Calu3 (cell line): ENCODE data around the gene SLC41A3. TPM values are rescaled to one million over a fixed set of nuclear protein-coding genes. Genes with fewer than 3 reads are reported as not detected.

ENCODE experiments used
- BruUV-seq: library from RNA; stranded (reverse); fragments of 400-500 nt; replicated peaks from 2 replicates; lab custom pipeline; 2021; lab: Mats Ljungman, UMichigan
- CTCF ChIA-PET: fragments of 300-600 bp; sonication (Branson Sonifier 250); formaldehyde crosslinking; loops from one replicate; lab custom pipeline; 2022; ENCODE audit warnings: antibody characterized with exemption; lab: Charles Lee
- DNase-seq: peaks from one replicate; pipeline ENCODE4 v3.0.0; 2022
- H3K27ac Mint-ChIP-seq: one replicate; pipeline ENCODE4 v1.8.0; 2022; ENCODE audit warnings: mixed read lengths; ENCODE audit not compliant: unreplicated experiment
- H3K27me3 Mint-ChIP-seq: one replicate; pipeline ENCODE4 v1.8.0; 2022; ENCODE audit warnings: mixed read lengths; ENCODE audit not compliant: unreplicated experiment
- H3K36me3 Mint-ChIP-seq: one replicate; pipeline ENCODE4 v1.8.0; 2022; ENCODE audit warnings: mild to moderate bottlenecking, moderate library complexity, mixed read lengths; ENCODE audit not compliant: insufficient read depth, unreplicated experiment
- H3K4me1 Mint-ChIP-seq: one replicate; pipeline ENCODE4 v1.8.0; 2022; ENCODE audit warnings: mild to moderate bottlenecking, low read depth, mixed read lengths; ENCODE audit not compliant: unreplicated experiment
- H3K4me3 Mint-ChIP-seq: one replicate; pipeline ENCODE4 v1.8.0; 2022; ENCODE audit warnings: mild to moderate bottlenecking, low read depth, moderate library complexity, mixed read lengths; ENCODE audit not compliant: unreplicated experiment
- H3K9me3 Mint-ChIP-seq: one replicate; pipeline ENCODE4 v1.8.0; 2022; ENCODE audit warnings: low read depth, mixed read lengths; ENCODE audit not compliant: unreplicated experiment
- intact Hi-C: fragments of 100-400 bp; cut with micrococcal nuclease; formaldehyde crosslinking; loops from one replicate; pipeline ENCODE4 v1.10.0; 2022; ENCODE audit not compliant: unreplicated experiment
- total RNA-seq: library from RNA; stranded (reverse); gene quantifications from 2 replicates; pipeline ENCODE4 v1.2.3, GENCODE V29; 2022
- TF ChIP-seq, protein P1 (sequence below): fragments of 200-600 bp; IDR thresholded peaks from one replicate; pipeline ENCODE4 v1.8.0; 2022; ENCODE audit warnings: antibody characterized with exemption; ENCODE audit not compliant: unreplicated experiment

The SLC41A3 gene
- total RNA-seq, 1 experiment from 2014 or later, result 101 TPM

DNA sequence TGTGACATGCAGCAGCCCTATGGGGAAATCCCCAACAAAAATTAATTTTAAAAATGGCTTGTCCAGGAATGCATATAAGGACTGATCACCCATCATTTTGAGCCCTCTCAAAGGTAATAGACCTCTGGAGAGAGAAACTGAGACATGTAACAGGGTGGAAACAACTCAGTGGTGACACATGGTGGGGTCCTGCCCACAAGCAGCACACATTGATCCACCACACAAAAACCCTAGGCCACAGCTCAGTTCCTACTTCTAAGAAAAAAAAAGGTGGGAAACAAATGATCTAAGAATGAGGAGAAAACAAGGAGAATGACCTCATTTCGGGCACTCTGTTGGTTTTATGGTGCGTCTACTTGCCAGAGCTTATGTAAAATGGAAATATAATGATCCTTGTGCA lies 1.9 kb upstream of the SLC41A3 start:
- Mint-ChIP-seq H3K27me3 (peaks cover 3% of the 10 kb centered on the region), H3K36me3 (peaks cover 34% of the 10 kb centered on the region), H3K9me3 (peaks cover 6% of the 10 kb centered on the region), H3K4me1 (peaks cover 34% of the 10 kb centered on the region), H3K27ac (no peak overlapping the region), H3K4me3 (peak overlapping the region; percentile 73)
- DNase-seq, result no peak
- intact Hi-C loops, result no loop called here
- BruUV-seq, result no TSS peak
- CTCF ChIA-PET, result interaction anchor here (0.7 kb wide), 1 partner anchor 1015 kb away, joined by 5 read pairs; no protein-coding TSS in a partner anchor
- TF ChIP-seq, protein P1, sequence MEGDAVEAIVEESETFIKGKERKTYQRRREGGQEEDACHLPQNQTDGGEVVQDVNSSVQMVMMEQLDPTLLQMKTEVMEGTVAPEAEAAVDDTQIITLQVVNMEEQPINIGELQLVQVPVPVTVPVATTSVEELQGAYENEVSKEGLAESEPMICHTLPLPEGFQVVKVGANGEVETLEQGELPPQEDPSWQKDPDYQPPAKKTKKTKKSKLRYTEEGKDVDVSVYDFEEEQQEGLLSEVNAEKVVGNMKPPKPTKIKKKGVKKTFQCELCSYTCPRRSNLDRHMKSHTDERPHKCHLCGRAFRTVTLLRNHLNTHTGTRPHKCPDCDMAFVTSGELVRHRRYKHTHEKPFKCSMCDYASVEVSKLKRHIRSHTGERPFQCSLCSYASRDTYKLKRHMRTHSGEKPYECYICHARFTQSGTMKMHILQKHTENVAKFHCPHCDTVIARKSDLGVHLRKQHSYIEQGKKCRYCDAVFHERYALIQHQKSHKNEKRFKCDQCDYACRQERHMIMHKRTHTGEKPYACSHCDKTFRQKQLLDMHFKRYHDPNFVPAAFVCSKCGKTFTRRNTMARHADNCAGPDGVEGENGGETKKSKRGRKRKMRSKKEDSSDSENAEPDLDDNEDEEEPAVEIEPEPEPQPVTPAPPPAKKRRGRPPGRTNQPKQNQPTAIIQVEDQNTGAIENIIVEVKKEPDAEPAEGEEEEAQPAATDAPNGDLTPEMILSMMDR, result no peak

DNA sequence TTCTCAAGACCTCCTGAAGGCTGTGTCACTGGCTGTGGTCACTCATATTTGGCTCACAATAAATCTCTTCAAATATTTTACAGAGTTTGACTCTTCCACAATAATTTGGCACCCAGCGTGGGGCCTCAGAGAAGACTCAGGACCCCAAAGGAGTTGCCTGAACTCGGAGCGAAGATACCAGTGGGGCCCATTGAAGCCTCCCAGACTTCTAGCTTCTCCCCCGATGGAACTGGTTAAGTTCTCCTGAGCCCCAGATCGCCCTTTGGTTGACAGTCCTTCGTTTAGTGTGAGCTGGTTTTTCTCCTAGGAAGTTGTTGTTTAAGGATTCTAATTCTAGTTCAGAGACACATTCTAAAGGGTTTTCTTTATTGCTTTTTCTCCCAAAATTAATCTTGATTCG lies 1.4 kb upstream of the SLC41A3 start:
- H3K27ac Mint-ChIP-seq, result peak overlapping the region; percentile 25
- BruUV-seq, result no TSS peak
- peaks cover 34% of the 10 kb centered on the region for H3K36me3 Mint-ChIP-seq
- H3K27me3 Mint-ChIP-seq, result no peaks in the 10 kb centered on the region
- intact Hi-C loops, result no loop called here
- peaks cover 3% of the 10 kb centered on the region for H3K9me3 Mint-ChIP-seq
- CTCF ChIA-PET, result no interaction called here
- H3K4me1 Mint-ChIP-seq, result peaks cover 36% of the 10 kb centered on the region
- TF ChIP-seq, protein P1, result no peak
- DNase-seq, result no peak
- H3K4me3 Mint-ChIP-seq, result peak overlapping the region; percentile 73

DNA sequence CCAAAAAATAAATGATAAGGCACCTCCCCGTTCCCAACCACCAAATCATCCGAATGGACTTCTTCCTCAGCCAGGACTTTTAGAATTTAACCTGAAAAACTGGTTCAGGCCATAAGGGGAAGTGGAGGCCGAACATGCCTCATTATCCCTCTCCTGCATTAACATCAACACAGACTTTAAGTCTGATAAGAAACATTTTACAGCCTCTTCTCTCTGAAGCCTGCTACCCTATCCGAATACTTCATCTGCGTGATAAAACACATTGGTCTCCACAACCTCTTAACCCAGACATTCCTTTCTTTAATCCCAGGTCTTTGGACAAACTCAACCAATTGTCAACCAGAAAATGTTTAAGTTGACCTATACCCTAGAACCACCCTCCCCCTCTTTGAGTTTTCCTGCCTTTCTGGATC lies 850 bp upstream of the SLC41A3 start:
- peaks cover 36% of the 10 kb centered on the region for H3K4me1 Mint-ChIP-seq

DNA sequence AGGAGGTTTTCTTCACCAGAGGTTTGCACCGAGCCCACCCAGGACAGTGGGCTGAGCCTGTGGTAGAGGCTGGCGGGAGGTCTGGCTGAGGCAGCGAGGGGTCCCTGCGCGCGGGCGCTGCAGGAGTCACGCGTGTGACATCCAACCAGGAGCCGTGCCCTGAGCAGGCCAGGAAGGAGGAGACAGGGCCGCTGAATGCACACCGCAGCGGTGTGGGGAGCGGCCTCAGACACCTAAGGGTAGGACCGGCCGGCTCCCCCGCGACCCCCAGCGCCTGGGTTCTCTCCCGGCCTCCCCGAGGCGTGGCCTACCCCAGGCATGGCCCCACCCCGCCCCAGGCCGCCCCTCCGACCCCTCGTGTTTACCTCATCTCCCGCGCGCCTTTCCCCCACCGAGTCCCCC lies 412 bp downstream of the SLC41A3 start:
- H3K36me3 Mint-ChIP-seq, result peaks cover 34% of the 10 kb centered on the region
- H3K27me3 Mint-ChIP-seq, result no peaks in the 10 kb centered on the region
- TF ChIP-seq, protein P1, result no peak
- H3K27ac Mint-ChIP-seq, result peak overlapping the region; percentile 40
- BruUV-seq, result no TSS peak
- peak; percentile 61 for DNase-seq
- intact Hi-C loops, result loop anchor here (5.0 kb wide), 1 partner anchor 111 kb away; no protein-coding TSS in a partner anchor
- H3K9me3 Mint-ChIP-seq, result peaks cover 3% of the 10 kb centered on the region
- peak overlapping the region; percentile 73 for H3K4me3 Mint-ChIP-seq
- peaks cover 36% of the 10 kb centered on the region for H3K4me1 Mint-ChIP-seq
- CTCF ChIA-PET, result interaction anchor here (0.6 to 1.4 kb wide), 3 partner anchors 18 to 243 kb away, joined by 3 to 13 read pairs (median 5); no protein-coding TSS in a partner anchor

More for the DNA sequence above, 850 bp upstream of the SLC41A3 start:
- CTCF ChIA-PET, result interaction anchor here (0.6 to 1.4 kb wide), 3 partner anchors 8 to 20 kb away, joined by 3 to 5 read pairs (median 3); no protein-coding TSS in a partner anchor
- no peak for DNase-seq
- Mint-ChIP-seq H3K27me3 (no peaks in the 10 kb centered on the region), H3K36me3 (peaks cover 34% of the 10 kb centered on the region), H3K27ac (peak overlapping the region; percentile 25), H3K4me3 (peak overlapping the region; percentile 73), H3K9me3 (peaks cover 3% of the 10 kb centered on the region)
- no TSS peak for BruUV-seq
- TF ChIP-seq, protein P1, result no peak
- intact Hi-C loops, result loop anchor here (5.0 kb wide), 1 partner anchor 112 kb away; no protein-coding TSS in a partner anchor
